K562 (cell line): Measurements from ENCODE around the gene EPHB4. TPM values are rescaled to one million over a fixed set of nuclear protein-coding genes. Genes with fewer than 3 reads are reported as not detected.

Experiments used
- ATAC-seq: fragments of 200-7000 bp; cut with Tn5 transposase; 3 replicates; pipeline ENCODE4 v1.9.1; 2020; ENCODE audit warnings: moderate library complexity
- BruUV-seq: library from RNA; stranded (reverse); fragments of 400-500 nt; replicated peaks from 2 replicates; lab custom pipeline; 2021; lab: Mats Ljungman, UMichigan
- CTCF ChIA-PET: fragments of 300-600 bp; formaldehyde crosslinking; extraction: SDS; loops from one replicate; lab custom pipeline; 2021; ENCODE audit warnings: low intra/inter-chr PET ratio; lab: Yijun Ruan, JAX
- POLR2A ChIA-PET: fragments of 300-600, 350-650 bp; sonication (Branson Sonifier 250); formaldehyde crosslinking; extraction: SDS; loops from one replicate; lab custom pipeline; 2021; ENCODE audit warnings: antibody characterized with exemption, inconsistent platforms; lab: Yijun Ruan, JAX
- DNase-seq, 4 experiments: peaks; one replicate each; pipeline versions ENCODE4 v3.0.0 to v3.0.0-alpha.2; 2011 to 2018; ENCODE audit warnings: low spot score in 3 of 4, mixed read lengths in 3 of 4; ENCODE audit errors: extremely low read depth in 1 of 4
- FAIRE-seq: peaks from 2 replicates; lab custom pipeline; 2011; peaks lifted over from hg19 to GRCh38; lab: Jason Lieb, UNC
- H2AFZ ChIP-seq: 2 replicates; pipeline ENCODE4 v1.6.0; 2011; ENCODE audit warnings: low read depth, low read length, control low read depth, inconsistent platforms
- H3K27ac ChIP-seq: fragments of 200-600 bp; 3 replicates; pipeline ENCODE4 v1.8.0; 2011; ENCODE audit warnings: low read depth, mild to moderate bottlenecking, control low read depth, inconsistent platforms, low read length, moderate library complexity, mixed read lengths; ENCODE audit errors: extremely low read depth
- H3K27me3 ChIP-seq, 2 experiments: fragments of 300-600 bp in 1 of 2; 2 replicates in 1 of 2; 3 replicates in 1 of 2; pipeline versions ENCODE4 v1.6.0 to v1.8.0; 2011; ENCODE audit warnings: inconsistent platforms in 2 of 2, low read length in 2 of 2, mild to moderate bottlenecking in 1 of 2, mixed read lengths in 1 of 2, moderate library complexity in 1 of 2; ENCODE audit not compliant: control insufficient read depth in 2 of 2, insufficient read depth in 2 of 2
- H3K36me3 ChIP-seq: fragments of 300-600 bp; 3 replicates; pipeline ENCODE4 v1.8.0; 2011; ENCODE audit warnings: mild to moderate bottlenecking, low read length, inconsistent platforms; ENCODE audit not compliant: control insufficient read depth, insufficient read depth
- H3K4me1 ChIP-seq, 2 experiments: fragments of 200-600 bp in 1 of 2; replicated peaks in 1 of 2; 2 replicates in 1 of 2; 3 replicates in 1 of 2; pipeline versions ENCODE4 v1.5.1 to v1.8.0; 2011; ENCODE audit warnings: inconsistent platforms in 2 of 2, low read length in 2 of 2, mild to moderate bottlenecking in 1 of 2, mixed read lengths in 1 of 2, moderate library complexity in 1 of 2; ENCODE audit not compliant: control insufficient read depth in 2 of 2, insufficient read depth in 2 of 2
- H3K4me2 ChIP-seq: 2 replicates; pipeline ENCODE4 v1.6.1; 2011; ENCODE audit warnings: low read length, control low read depth, inconsistent platforms, mixed read lengths; ENCODE audit not compliant: insufficient read depth
- H3K4me3 ChIP-seq: fragments of 200-600 bp; sonication (generic), shearing (Covaris generic); 2 replicates; pipeline ENCODE4 v1.5.1; 2016; ENCODE audit warnings: control low read depth, inconsistent platforms
- H3K79me2 ChIP-seq: fragments of 200-600 bp; 3 replicates; pipeline ENCODE4 v1.8.0; 2011; ENCODE audit warnings: low read length, inconsistent platforms; ENCODE audit not compliant: control insufficient read depth, insufficient read depth
- H3K9ac ChIP-seq, 2 experiments: 2 replicates each; pipeline versions ENCODE4 v1.6.0 to v1.6.1; 2011; ENCODE audit warnings: low read depth in 2 of 2, low read length in 2 of 2, control low read depth in 1 of 2, inconsistent platforms in 1 of 2, mild to moderate bottlenecking in 1 of 2, mixed read lengths in 1 of 2; ENCODE audit not compliant: insufficient read depth in 1 of 2
- H3K9me1 ChIP-seq: one replicate; pipeline ENCODE4 v1.6.0; 2011; ENCODE audit warnings: inconsistent platforms, mild to moderate bottlenecking, low read length, moderate library complexity; ENCODE audit not compliant: control insufficient read depth, insufficient read depth
- H3K9me3 ChIP-seq: replicated peaks from 2 replicates; pipeline ENCODE4 v1.5.1; 2011; ENCODE audit warnings: low read depth, low read length, inconsistent platforms; ENCODE audit not compliant: control insufficient read depth, insufficient read depth
- H4K20me1 ChIP-seq: replicated peaks from 2 replicates; pipeline ENCODE4 v1.6.1; 2011; ENCODE audit warnings: low read length, inconsistent platforms, mixed read lengths; ENCODE audit not compliant: control insufficient read depth, insufficient read depth
- BHLHE40 ChIP-seq: IDR thresholded peaks from 2 replicates; pipeline ENCODE4 v1.6.1; 2011; ENCODE audit warnings: low read length, improper control_type of control experiment
- E2F1 ChIP-seq: sonication (generic); formaldehyde crosslinking; IDR thresholded peaks from 2 replicates; pipeline ENCODE4 v1.8.1; 2023; ENCODE audit warnings: mild to moderate bottlenecking, missing genetic modification reagents, moderate library complexity
- HMGXB4 ChIP-seq: sonication (generic); formaldehyde crosslinking; IDR thresholded peaks from 2 replicates; pipeline ENCODE4 v1.8.1; 2023; ENCODE audit warnings: mild to moderate bottlenecking, missing genetic modification reagents
- JUNB ChIP-seq: fragments of 450-650 bp; formaldehyde crosslinking; conservative IDR thresholded peaks from 2 replicates; pipeline ENCODE4 v1.4.0; 2020; ENCODE audit warnings: mild to moderate bottlenecking
- LCOR ChIP-seq: sonication (generic); formaldehyde crosslinking; IDR thresholded peaks from 2 replicates; pipeline ENCODE4 v1.8.0; 2022; ENCODE audit warnings: mild to moderate bottlenecking, missing genetic modification reagents
- NFIC ChIP-seq: fragments of 450-650 bp; IDR thresholded peaks from 2 replicates; pipeline ENCODE4 v1.6.1; 2017; ENCODE audit warnings: mild to moderate bottlenecking, inconsistent platforms
- PHB ChIP-seq: fragments of 250-450 bp; sonication (Bioruptor Pico); IDR thresholded peaks from 2 replicates; pipeline ENCODE4 v1.5.0; 2021
- YBX1 ChIP-seq: fragments of 450-650 bp; IDR thresholded peaks from 2 replicates; pipeline ENCODE4 v1.7.1; 2016; ENCODE audit warnings: mild to moderate bottlenecking
- ZC3H4 ChIP-seq: sonication (generic); formaldehyde crosslinking; IDR thresholded peaks from 2 replicates; pipeline ENCODE4 v1.9.0; 2021; ENCODE audit warnings: missing genetic modification reagents, borderline replicate concordance
- ZNF282 ChIP-seq: sonication (generic); formaldehyde crosslinking; IDR thresholded peaks from 2 replicates; pipeline ENCODE4 v1.8.1; 2023; ENCODE audit warnings: missing genetic modification reagents
- WGBS: fragments of 100-300 bp; shearing (Covaris generic); methylation state at CpG from one replicate; pipeline ENCODE4 v1.1.6; 2016; ENCODE audit warnings: low coverage, mixed read lengths; ENCODE audit not compliant: insufficient coverage; ENCODE audit errors: missing lambda C conversion rate; 5-methylcytosine and 5-hydroxymethylcytosine counted together
- in situ Hi-C: fragments of 300-500 bp; cut with MboI; formaldehyde crosslinking; loops from 4 replicates; pipeline ENCODE4 v1.15.0; 2018; ENCODE audit warnings: inconsistent platforms, mixed read lengths
- intact Hi-C: fragments of 100-400 bp; cut with micrococcal nuclease; formaldehyde crosslinking; loops from 2 replicates; pipeline ENCODE4 v1.14.2; 2022
- polyA plus RNA-seq, 8 experiments: library from polyadenylated mRNA; depleted of rRNA in 4 of 8; stranded (reverse) in 5 of 8; unstranded in 3 of 8; fragments of >200 nt; fragmentation: Nextera tagmentation in 2 of 8; fragmentation: Illumina TruSeq in 1 of 8; extraction: Ambion mirVana in 2 of 8; extraction: Trizol in 1 of 8; gene quantifications; 2 replicates each; pipeline versions ENCODE4 v1.2.1 to v1.2.3, GENCODE V29; 2011 to 2014; ENCODE audit warnings: inconsistent platforms in 1 of 8, missing spikeins in 1 of 8
- total RNA-seq, 7 experiments: library from RNA; depleted of rRNA in 6 of 7; stranded (reverse); fragments of >200 nt in 6 of 7; fragmentation: Illumina TruSeq in 2 of 7; extraction: Trizol in 2 of 7; gene quantifications; 2 replicates each; pipeline versions ENCODE4 v1.2.1 to v1.2.3, GENCODE V29; 2011 to 2021; ENCODE audit warnings: low replicate concordance in 1 of 7

Gene EPHB4
- total and polyA plus RNA-seq, 9 of the 15 experiments (the other 6 are each of a cell fraction or from before 2014, with no cell fraction given) = 1.2 to 82.1 (median 37.9) TPM

GRCh38 chr7:100823140-100823525, 4.2 kb downstream of the EPHB4 start:
- DNase-seq = peak in 1 of 4 experiments; percentile 47
- no TSS peak for BruUV-seq
- H3K4me1 ChIP-seq = peaks cover 13 to 64% of the 10 kb centered on the region in 2 experiments; a peak in 4 of 5 replicates
- intact Hi-C loops (no loop called here), in situ Hi-C loops (no loop called here)
- H3K27me3 ChIP-seq = no peaks in the 10 kb centered on the region
- ATAC-seq = no peak
- H3K9ac ChIP-seq = peak overlapping the region in 1 of 2 experiments; percentile 56; a peak in 1 of 4 replicates
- no peak overlapping the region for H3K4me2 ChIP-seq
- no peak overlapping the region for H3K4me3 ChIP-seq
- no peak overlapping the region for H3K27ac ChIP-seq
- H3K79me2 ChIP-seq = peaks cover 48% of the 10 kb centered on the region
- peaks cover 9% of the 10 kb centered on the region; the same call in 1 of the 2 replicates for H4K20me1 ChIP-seq
- H3K9me1 ChIP-seq = peaks cover 4% of the 10 kb centered on the region
- no peak for FAIRE-seq
- H3K9me3 ChIP-seq = no peaks in the 10 kb centered on the region
- CTCF ChIA-PET = no interaction called here
- H3K36me3 ChIP-seq = peaks cover 65% of the 10 kb centered on the region; the same call in 2 of the 3 replicates
- 96% methylated on average over 7 of the region's 7 CpGs for WGBS
- POLR2A ChIA-PET = no interaction called here
- no peak overlapping the region for H2AFZ ChIP-seq
- no peak for TF ChIP-seq BHLHE40
- TF ChIP-seq NFIC = peak; percentile 61

GRCh38 chr7:100822236-100823139, 4.8 kb downstream of the EPHB4 start:
- ChIA-PET POLR2A (interaction anchor here (0.6 kb wide), 1 partner anchor 205 kb away, joined by 3 read pairs; no protein-coding TSS in a partner anchor), CTCF (no interaction called here)
- Histone ChIP-seq H3K4me1 (peaks cover 13 to 58% of the 10 kb centered on the region in 2 experiments; a peak in 4 of 5 replicates), H3K9ac (no peak overlapping the region), H3K79me2 (peaks cover 42% of the 10 kb centered on the region), H3K27ac (no peak overlapping the region), H3K9me3 (no peaks in the 10 kb centered on the region), H3K27me3 (no peaks in the 10 kb centered on the region), H3K4me2 (no peak overlapping the region), H2AFZ (no peak overlapping the region), H3K9me1 (peaks cover 4% of the 10 kb centered on the region), H3K36me3 (peaks cover 68% of the 10 kb centered on the region; the same call in 2 of the 3 replicates), H4K20me1 (peaks cover 9% of the 10 kb centered on the region; the same call in 1 of the 2 replicates), H3K4me3 (no peak overlapping the region)
- no peak for ATAC-seq
- 97% methylated on average over 41 of the region's 43 CpGs for WGBS
- intact Hi-C loops = no loop called here
- peak in 2 of 4 experiments; percentile 5 to 11 for DNase-seq
- FAIRE-seq = no peak
- TF ChIP-seq LCOR (CRISPR knock-in tag) = no peak
- TF ChIP-seq ZNF282 (CRISPR knock-in tag) = no peak
- no peak for TF ChIP-seq YBX1
- TF ChIP-seq HMGXB4 (CRISPR knock-in tag) = no peak
- TF ChIP-seq ZC3H4 (CRISPR knock-in tag) = no peak
- TF ChIP-seq JUNB (CRISPR knock-in tag) = no peak
- no peak for TF ChIP-seq E2F1 (CRISPR knock-in tag)
- TF ChIP-seq PHB (CRISPR knock-in tag) = no peak
- BruUV-seq = no TSS peak
- in situ Hi-C loops = no loop called here
